Tibial nerve (tissue), 3 donors: ENCODE results near the gene MOGAT2.

ENCODE experiments used
- CTCF ChIP-seq, 5 experiments: fragments of 200-600 bp in 3 of 5; fragments of 450-650 bp in 2 of 5; sonication (generic) in 3 of 5; IDR thresholded peaks; one replicate each; pipeline ENCODE4 v1.5.1; 2016 to 2019; ENCODE audit warnings: antibody characterized with exemption in 5 of 5, mild to moderate bottlenecking in 3 of 5, moderate library complexity in 2 of 5
- POLR2A ChIP-seq, 2 donors: fragments of 450-650 bp; IDR thresholded peaks; one replicate each; pipeline ENCODE4 v1.6.1; 2017; ENCODE audit warnings: antibody characterized with exemption in 2 of 2, mild to moderate bottlenecking in 2 of 2, moderate library complexity in 2 of 2

- no peak for TF ChIP-seq CTCF (IDR thresholded peaks at IDR 0.05)
- TF ChIP-seq POLR2A (IDR thresholded peaks at IDR 0.05): no peak
These were observed 50.1 kb downstream of the MOGAT2 start for GRCh38 chr11:75767793-75768111.
